HepG2 (cell line): ENCODE measurements around the gene ARHGEF12. TPM values are rescaled to one million over a fixed set of nuclear protein-coding genes. Genes with fewer than 3 reads are reported as not detected.

Experiments used
- ATAC-seq: fragments of 200-7000 bp; cut with Tn5 transposase; 3 replicates; pipeline ENCODE4 v1.9.1; 2020; ENCODE audit warnings: mild to moderate bottlenecking, moderate library complexity
- BruUV-seq: library from RNA; stranded (reverse); fragments of 400-500 nt; replicated peaks from 2 replicates; lab custom pipeline; 2021; lab: Mats Ljungman, UMichigan
- CTCF ChIA-PET: fragments of 300-600 bp; formaldehyde crosslinking; extraction: SDS; loops from one replicate; lab custom pipeline; 2021; ENCODE audit warnings: low total read pairs, inconsistent platforms, low intra/inter-chr PET ratio; lab: Yijun Ruan, JAX
- POLR2A ChIA-PET: fragments of 350-600 bp; sonication (Branson Sonifier 250); formaldehyde crosslinking; loops from one replicate; lab custom pipeline; 2020; ENCODE audit warnings: antibody characterized with exemption, inconsistent platforms; lab: Yijun Ruan, JAX
- DNase-seq: peaks from one replicate; pipeline ENCODE4 v3.0.0-alpha.2; 2015; ENCODE audit warnings: low spot score
- FAIRE-seq: peaks from 3 replicates; lab custom pipeline; 2011; peaks lifted over from hg19 to GRCh38; lab: Jason Lieb, UNC
- H2AFZ ChIP-seq: one replicate; pipeline ENCODE4 v1.6.1; 2011; ENCODE audit warnings: low read length, inconsistent platforms
- H3K27ac ChIP-seq: fragments of 300-600 bp; 3 replicates; pipeline ENCODE4 v1.8.0; 2011; ENCODE audit warnings: mixed run types, mild to moderate bottlenecking, mixed read lengths, low read length, inconsistent platforms; ENCODE audit not compliant: insufficient read depth; ENCODE audit errors: extremely low read length
- H3K27me3 ChIP-seq, 2 experiments: fragments of 200-600 bp in 1 of 2; 2 replicates in 1 of 2; 3 replicates in 1 of 2; pipeline versions ENCODE4 v1.6.0 to v1.8.0; 2011; ENCODE audit warnings: low read length in 2 of 2, mild to moderate bottlenecking in 2 of 2, moderate library complexity in 2 of 2, inconsistent platforms in 1 of 2; ENCODE audit not compliant: insufficient read depth in 2 of 2, control insufficient read depth in 1 of 2
- H3K36me3 ChIP-seq, 2 experiments: fragments of 200-600 bp in 1 of 2; replicated peaks in 1 of 2; 2 replicates in 1 of 2; 3 replicates in 1 of 2; pipeline versions ENCODE4 v1.5.1 to v1.8.0; 2011; ENCODE audit warnings: low read length in 2 of 2, inconsistent platforms in 1 of 2; ENCODE audit not compliant: insufficient read depth in 2 of 2, control insufficient read depth in 1 of 2
- H3K4me1 ChIP-seq: 2 replicates; pipeline ENCODE4 v1.5.1; 2012; ENCODE audit warnings: low read length, inconsistent platforms; ENCODE audit not compliant: insufficient read depth
- H3K4me2 ChIP-seq: 2 replicates; pipeline ENCODE4 v1.6.0; 2011; ENCODE audit warnings: low read depth, low read length, inconsistent platforms
- H3K4me3 ChIP-seq, 3 experiments: fragments of 200-600 bp in 1 of 3; sonication (generic), shearing (Covaris generic) in 1 of 3; replicated peaks in 1 of 3; 2 replicates each; pipeline ENCODE4 v1.5.1; 2011 to 2016; ENCODE audit warnings: low read length in 3 of 3, inconsistent platforms in 2 of 3, low read depth in 2 of 3, mild to moderate bottlenecking in 2 of 3, control low read depth in 1 of 3, mixed read lengths in 1 of 3; ENCODE audit not compliant: insufficient read depth in 1 of 3
- H3K79me2 ChIP-seq: one replicate; pipeline ENCODE4 v1.6.1; 2011; ENCODE audit warnings: low read length, inconsistent platforms; ENCODE audit not compliant: insufficient read depth
- H3K9ac ChIP-seq: 2 replicates; pipeline ENCODE4 v1.6.0; 2011; ENCODE audit warnings: mild to moderate bottlenecking, low read depth, low read length, inconsistent platforms; ENCODE audit not compliant: insufficient read depth
- H3K9me3 ChIP-seq: 2 replicates; pipeline ENCODE4 v1.5.1; 2012; ENCODE audit warnings: mild to moderate bottlenecking, low read length
- H4K20me1 ChIP-seq: 2 replicates; pipeline ENCODE4 v1.6.0; 2011; ENCODE audit warnings: inconsistent platforms, mild to moderate bottlenecking, low read length, moderate library complexity; ENCODE audit not compliant: insufficient read depth
- DPF2 ChIP-seq: sonication (generic); formaldehyde crosslinking; IDR thresholded peaks from 2 replicates; pipeline ENCODE4 v1.4.0; 2020; ENCODE audit warnings: mild to moderate bottlenecking, low read depth, missing genetic modification reagents, borderline replicate concordance
- MBNL3 ChIP-seq: fragments of 250-450 bp; sonication (Bioruptor Pico); conservative IDR thresholded peaks from 2 replicates; pipeline ENCODE4 v1.8.0; 2022; ENCODE audit warnings: mild to moderate bottlenecking, inconsistent platforms
- PHB2 ChIP-seq: fragments of 450-650 bp; IDR thresholded peaks from 2 replicates; pipeline ENCODE4 v1.6.1; 2018; ENCODE audit not compliant: partially characterized antibody
- SMYD3 ChIP-seq: sonication (generic); formaldehyde crosslinking; IDR thresholded peaks from 2 replicates; pipeline ENCODE4 v1.8.1; 2023; ENCODE audit warnings: mild to moderate bottlenecking, missing genetic modification reagents
- SP140L ChIP-seq: sonication (generic); formaldehyde crosslinking; IDR thresholded peaks from 2 replicates; pipeline ENCODE4 v1.4.0; 2020; ENCODE audit warnings: missing genetic modification reagents, borderline replicate concordance
- ZNF10 ChIP-seq: sonication (generic); formaldehyde crosslinking; IDR thresholded peaks from 2 replicates; pipeline ENCODE4 v1.4.0; 2020; ENCODE audit warnings: mild to moderate bottlenecking, low read depth, missing genetic modification reagents, borderline replicate concordance
- ZNF446 ChIP-seq: sonication (generic); formaldehyde crosslinking; IDR thresholded peaks from 2 replicates; pipeline ENCODE4 v1.5.0; 2020; ENCODE audit warnings: mild to moderate bottlenecking, missing genetic modification reagents
- ZNF484 ChIP-seq: sonication (generic); formaldehyde crosslinking; IDR thresholded peaks from 2 replicates; pipeline ENCODE4 v1.5.1; 2020; ENCODE audit warnings: mild to moderate bottlenecking, low read depth, missing genetic modification reagents, borderline replicate concordance
- ZNF549 ChIP-seq: sonication (generic); formaldehyde crosslinking; IDR thresholded peaks from 2 replicates; pipeline ENCODE4 v1.5.0; 2020; ENCODE audit warnings: missing genetic modification reagents
- ZNF792 ChIP-seq: IDR thresholded peaks from 2 replicates; pipeline ENCODE4 v1.6.1; 2016
- ZNF816 ChIP-seq: sonication (generic); formaldehyde crosslinking; IDR thresholded peaks from 2 replicates; pipeline ENCODE4 v1.8.0; 2022; ENCODE audit warnings: missing genetic modification reagents, mild to moderate bottlenecking, borderline replicate concordance
- WGBS: methylation state at CpG from one replicate; pipeline ENCODE4 v1.1.6; 2017; ENCODE audit warnings: low lambda C conversion rate; 5-methylcytosine and 5-hydroxymethylcytosine counted together
- in situ Hi-C: cut with HindIII; loops from 2 replicates; pipeline ENCODE4 v1.10.0; 2017; ENCODE audit warnings: low pct_unique_long_range_greater_than_20kb; ENCODE audit not compliant: extremely low pct_ligation_motif_present
- intact Hi-C: fragments of 100-400 bp; cut with micrococcal nuclease; formaldehyde crosslinking; loops from one replicate; pipeline ENCODE4 v1.10.0; 2022; ENCODE audit not compliant: unreplicated experiment
- polyA plus RNA-seq, 8 experiments: library from polyadenylated mRNA; depleted of rRNA in 3 of 8; stranded (reverse) in 7 of 8; unstranded in 1 of 8; fragments of >200 nt; fragmentation: Illumina TruSeq in 4 of 8; extraction: Trizol in 4 of 8; gene quantifications; 2 replicates each; pipeline versions ENCODE4 v1.2.1 to v1.2.3, GENCODE V29; 2011 to 2016; ENCODE audit warnings: low read depth in 4 of 8, missing spikeins in 1 of 8, mixed read lengths in 1 of 8; ENCODE audit not compliant: insufficient read depth in 1 of 8
- total RNA-seq, 5 experiments: library from RNA; depleted of rRNA; stranded (reverse); fragments of >200 nt; fragmentation: Illumina TruSeq; extraction: Trizol; gene quantifications; 2 replicates each; pipeline ENCODE4 v1.2.3, GENCODE V29; 2016; ENCODE audit warnings: low read depth in 1 of 5

ARHGEF12 gene
- total and polyA plus RNA-seq, 2 of the 13 experiments (the other 11 are each of a cell fraction or from before 2014, with no cell fraction given): 17.9 to 54.4 TPM

GRCh38 chr11:120494595-120494994 lies 158.4 kb downstream of the ARHGEF12 start (continued):
- TF ChIP-seq MBNL3 (CRISPR knock-in tag) (no peak), DPF2 (CRISPR knock-in tag) (no peak), SMYD3 (CRISPR knock-in tag) (no peak), ZNF792 (CRISPR knock-in tag) (no peak)

- H3K36me3 ChIP-seq: no peaks in the 10 kb centered on the region
- no peak overlapping the region for H3K4me3 ChIP-seq
- no peak for DNase-seq
- H3K27me3 ChIP-seq: no peaks in the 10 kb centered on the region; a peak in 1 of 5 replicates
- no peak for TF ChIP-seq ZNF446 (CRISPR knock-in tag)
- TF ChIP-seq, all 625 proteins: peak for 0
- BruUV-seq: no TSS peak
- 68% methylated on average over 8 of the region's 8 CpGs for WGBS
- FAIRE-seq (no peak), ATAC-seq (no peak)
- no peak overlapping the region for H2AFZ ChIP-seq
- H3K4me1 ChIP-seq: no peaks in the 10 kb centered on the region
- intact Hi-C loops (no loop called here), in situ Hi-C loops (no loop called here)
- no peaks in the 10 kb centered on the region for H3K79me2 ChIP-seq
- ChIA-PET CTCF (no interaction called here), POLR2A (no interaction called here)
- no peaks in the 10 kb centered on the region for H4K20me1 ChIP-seq
- no peak overlapping the region for H3K4me2 ChIP-seq
- no peak overlapping the region for H3K9ac ChIP-seq
- no peaks in the 10 kb centered on the region for H3K9me3 ChIP-seq
- no peak overlapping the region for H3K27ac ChIP-seq
These were observed 162.9 kb downstream of the ARHGEF12 start for GRCh38 chr11:120499088-120499487.

GRCh38 chr11:120499859-120500258 lies 163.6 kb downstream of the ARHGEF12 start:
- Histone ChIP-seq H3K27ac (no peak overlapping the region), H3K9me3 (no peaks in the 10 kb centered on the region), H3K27me3 (no peaks in the 10 kb centered on the region; a peak in 1 of 5 replicates), H3K9ac (no peak overlapping the region), H3K4me2 (no peak overlapping the region), H2AFZ (no peak overlapping the region), H3K36me3 (no peaks in the 10 kb centered on the region), H4K20me1 (no peaks in the 10 kb centered on the region)
- ChIA-PET POLR2A (no interaction called here), CTCF (no interaction called here)
- DNase-seq (no peak), FAIRE-seq (no peak), ATAC-seq (no peak)
- in situ Hi-C loops: no loop called here
- no TSS peak for BruUV-seq
- TF ChIP-seq PHB2: no peak
- TF ChIP-seq ZNF484 (CRISPR knock-in tag): no peak
- TF ChIP-seq ZNF10 (CRISPR knock-in tag): no peak
- TF ChIP-seq ZNF816 (CRISPR knock-in tag): no peak
- no peak for TF ChIP-seq SP140L (CRISPR knock-in tag)
- TF ChIP-seq ZNF549 (CRISPR knock-in tag): no peak
- TF ChIP-seq, all 625 proteins: peak for 0
- H3K4me1 ChIP-seq: no peaks in the 10 kb centered on the region
- H3K79me2 ChIP-seq: no peaks in the 10 kb centered on the region
- WGBS: 55% methylated on average over 5 of the region's 5 CpGs
- intact Hi-C loops: no loop called here
- no peak overlapping the region for H3K4me3 ChIP-seq
